ENCODE measurements around the gene PRXL2B.

PRXL2B gene

GRCh38 chr1:2597441-2598328 lies 11.1 kb downstream of the PRXL2B start:
- DNase-seq (ENCODE audit: low spot score) = no peak
- no peak for FAIRE-seq

GRCh38 chr1:2598329-2598931 lies 11.9 kb downstream of the PRXL2B start:
- no peak for DNase-seq (ENCODE audit: low spot score)
- no peak for FAIRE-seq

GRCh38 chr1:2601721-2602303 lies 15.2 kb downstream of the PRXL2B start:
- no peak for DNase-seq (ENCODE audit: low spot score)
- no peak for FAIRE-seq

GRCh38 chr1:2602311-2602835 lies 15.8 kb downstream of the PRXL2B start:
- FAIRE-seq = no peak

GRCh38 chr1:2602866-2603520 lies 16.4 kb downstream of the PRXL2B start:
- FAIRE-seq (no peak), DNase-seq (ENCODE audit: low spot score) (no peak)

More at GRCh38 chr1:2602311-2602835, 15.8 kb downstream of the PRXL2B start:
- no peak for DNase-seq (ENCODE audit: low spot score)

- no peak for FAIRE-seq
- no peak for DNase-seq (ENCODE audit: low spot score)
These were observed 17.1 kb downstream of the PRXL2B start for GRCh38 chr1:2603521-2604155.

- DNase-seq (ENCODE audit: low spot score) (no peak), FAIRE-seq (no peak)
These were observed 17.7 kb downstream of the PRXL2B start for GRCh38 chr1:2604156-2604843.

- no peak for DNase-seq (ENCODE audit: low spot score)
- no peak for FAIRE-seq
These were observed 18.4 kb downstream of the PRXL2B start for GRCh38 chr1:2604844-2605508.

GRCh38 chr1:2605509-2606395 lies 19.2 kb downstream of the PRXL2B start:
- no peak for FAIRE-seq
- no peak for DNase-seq (ENCODE audit: low spot score)

GRCh38 chr1:2606396-2606880 lies 19.9 kb downstream of the PRXL2B start:
- DNase-seq (ENCODE audit: low spot score) (no peak), FAIRE-seq (no peak)

GRCh38 chr1:2606881-2607621 lies 20.5 kb downstream of the PRXL2B start:
- no peak for FAIRE-seq
- no peak for DNase-seq (ENCODE audit: low spot score)

- no peak for FAIRE-seq
- no peak for DNase-seq (ENCODE audit: low spot score)
These were observed 21.1 kb downstream of the PRXL2B start for GRCh38 chr1:2607641-2608091.

GRCh38 chr1:2609319-2610035 lies 22.9 kb downstream of the PRXL2B start:
- FAIRE-seq (no peak), DNase-seq (ENCODE audit: low spot score) (no peak)

- FAIRE-seq = no peak
- DNase-seq (ENCODE audit: low spot score) = no peak
These were observed 23.7 kb downstream of the PRXL2B start for GRCh38 chr1:2610036-2610959.

GRCh38 chr1:2611031-2611501 lies 24.5 kb downstream of the PRXL2B start:
- FAIRE-seq (no peak), DNase-seq (ENCODE audit: low spot score) (no peak)
